SK-N-SH treated with all-trans-retinoic acid at 6 μM for 48 hours (cell line): ENCODE data around the gene PPT1.

ENCODE experiments used
- ATAC-seq: fragments of 200-7000 bp; cut with Tn5 transposase; 3 replicates; pipeline ENCODE4 v1.9.1; 2020; ENCODE audit warnings: mild to moderate bottlenecking, moderate library complexity
- ARNTL ChIP-seq: fragments of 450-650 bp; formaldehyde crosslinking; IDR thresholded peaks from 2 replicates; pipeline ENCODE4 v1.5.0; 2020; ENCODE audit warnings: low read depth, mild to moderate bottlenecking, moderate library complexity, borderline replicate concordance
- BACH2 ChIP-seq: fragments of 250-450 bp; sonication (Bioruptor Pico); IDR thresholded peaks from 2 replicates; pipeline ENCODE4 v1.9.0; 2021; ENCODE audit warnings: mild to moderate bottlenecking, borderline replicate concordance
- CSDC2 ChIP-seq: fragments of 250-450 bp; sonication (Bioruptor Pico); IDR thresholded peaks from 2 replicates; pipeline ENCODE4 v1.5.0; 2020; ENCODE audit warnings: mild to moderate bottlenecking, moderate library complexity
- GLIS3 ChIP-seq: fragments of 250-450 bp; sonication (Bioruptor Pico); IDR thresholded peaks from 2 replicates; pipeline ENCODE4 v1.5.0; 2020; ENCODE audit warnings: mild to moderate bottlenecking, moderate library complexity
- OSR1 ChIP-seq: fragments of 250-450 bp; sonication (Bioruptor Pico); IDR thresholded peaks from 2 replicates; pipeline ENCODE4 v1.8.0; 2022; ENCODE audit warnings: moderate library complexity, mild to moderate bottlenecking, inconsistent platforms
- PPARA ChIP-seq: fragments of 250-450 bp; sonication (Bioruptor Pico); IDR thresholded peaks from 2 replicates; pipeline ENCODE4 v1.5.0; 2020; ENCODE audit warnings: mild to moderate bottlenecking, borderline replicate concordance
- RARB ChIP-seq: fragments of 250-450 bp; sonication (Bioruptor Pico); IDR thresholded peaks from 2 replicates; pipeline ENCODE4 v1.8.0; 2021; ENCODE audit warnings: mild to moderate bottlenecking, moderate library complexity
- SNAI2 ChIP-seq: fragments of 250-450 bp; sonication (Bioruptor Pico); IDR thresholded peaks from 2 replicates; pipeline ENCODE4 v1.5.0; 2020; ENCODE audit warnings: mild to moderate bottlenecking, moderate library complexity
- TCF4 ChIP-seq: fragments of 250-450 bp; sonication (Bioruptor Pico); IDR thresholded peaks from 2 replicates; pipeline ENCODE4 v1.8.0; 2021; ENCODE audit warnings: mild to moderate bottlenecking, moderate library complexity, borderline replicate concordance
- TOX ChIP-seq: fragments of 250-450 bp; sonication (Bioruptor Pico); IDR thresholded peaks from 2 replicates; pipeline ENCODE4 v1.8.0; 2021; ENCODE audit warnings: mild to moderate bottlenecking, moderate library complexity, borderline replicate concordance
- ZC3H10 ChIP-seq: fragments of 250-450 bp; sonication (Bioruptor Pico); IDR thresholded peaks from 2 replicates; pipeline ENCODE4 v1.5.1; 2021; ENCODE audit warnings: mild to moderate bottlenecking, moderate library complexity
- ZFP3 ChIP-seq: fragments of 250-450 bp; sonication (Bioruptor Pico); IDR thresholded peaks from 2 replicates; pipeline ENCODE4 v1.5.0; 2020; ENCODE audit warnings: mild to moderate bottlenecking, moderate library complexity
- ZFP30 ChIP-seq: fragments of 450-650 bp; formaldehyde crosslinking; IDR thresholded peaks from 2 replicates; pipeline ENCODE4 v1.5.0; 2022; ENCODE audit warnings: mild to moderate bottlenecking, moderate library complexity
- ZNF565 ChIP-seq: fragments of 450-650 bp; formaldehyde crosslinking; conservative IDR thresholded peaks from 2 replicates; pipeline ENCODE4 v1.5.0; 2020; ENCODE audit warnings: low read depth, mild to moderate bottlenecking, moderate library complexity
- ZNF70 ChIP-seq: fragments of 450-650 bp; formaldehyde crosslinking; IDR thresholded peaks from 2 replicates; pipeline ENCODE4 v1.5.0; 2020; ENCODE audit warnings: mild to moderate bottlenecking, moderate library complexity
- ZNF8 ChIP-seq: fragments of 450-650 bp; formaldehyde crosslinking; IDR thresholded peaks from 2 replicates; pipeline ENCODE4 v1.5.0; 2020; ENCODE audit warnings: mild to moderate bottlenecking, moderate library complexity
- TF ChIP-seq, protein P1 (sequence below): fragments of 250-450 bp; sonication (Bioruptor Pico); IDR thresholded peaks from 2 replicates; pipeline ENCODE4 v1.5.1; 2020; ENCODE audit warnings: low read depth, mild to moderate bottlenecking, moderate library complexity
- TF ChIP-seq, protein P2 (sequence below): fragments of 250-450 bp; sonication (Bioruptor Pico); IDR thresholded peaks from 2 replicates; pipeline ENCODE4 v1.8.0; 2021; ENCODE audit warnings: low read depth, mild to moderate bottlenecking, moderate library complexity, borderline replicate concordance
- TF ChIP-seq, protein P3 (sequence below): fragments of 250-450 bp; sonication (Bioruptor Pico); IDR thresholded peaks from 2 replicates; pipeline ENCODE4 v1.5.1; 2021; ENCODE audit warnings: mild to moderate bottlenecking, moderate library complexity
- TF ChIP-seq, protein P4 (sequence below): fragments of 250-450 bp; sonication (Bioruptor Pico); IDR thresholded peaks from 2 replicates; pipeline ENCODE4 v1.8.0; 2020; ENCODE audit warnings: mild to moderate bottlenecking, moderate library complexity, borderline replicate concordance
- TF ChIP-seq, protein P5 (sequence below): fragments of 250-450 bp; sonication (Bioruptor Pico); IDR thresholded peaks from 2 replicates; pipeline ENCODE4 v1.5.0; 2020; ENCODE audit warnings: mild to moderate bottlenecking, moderate library complexity

PPT1 gene

DNA sequence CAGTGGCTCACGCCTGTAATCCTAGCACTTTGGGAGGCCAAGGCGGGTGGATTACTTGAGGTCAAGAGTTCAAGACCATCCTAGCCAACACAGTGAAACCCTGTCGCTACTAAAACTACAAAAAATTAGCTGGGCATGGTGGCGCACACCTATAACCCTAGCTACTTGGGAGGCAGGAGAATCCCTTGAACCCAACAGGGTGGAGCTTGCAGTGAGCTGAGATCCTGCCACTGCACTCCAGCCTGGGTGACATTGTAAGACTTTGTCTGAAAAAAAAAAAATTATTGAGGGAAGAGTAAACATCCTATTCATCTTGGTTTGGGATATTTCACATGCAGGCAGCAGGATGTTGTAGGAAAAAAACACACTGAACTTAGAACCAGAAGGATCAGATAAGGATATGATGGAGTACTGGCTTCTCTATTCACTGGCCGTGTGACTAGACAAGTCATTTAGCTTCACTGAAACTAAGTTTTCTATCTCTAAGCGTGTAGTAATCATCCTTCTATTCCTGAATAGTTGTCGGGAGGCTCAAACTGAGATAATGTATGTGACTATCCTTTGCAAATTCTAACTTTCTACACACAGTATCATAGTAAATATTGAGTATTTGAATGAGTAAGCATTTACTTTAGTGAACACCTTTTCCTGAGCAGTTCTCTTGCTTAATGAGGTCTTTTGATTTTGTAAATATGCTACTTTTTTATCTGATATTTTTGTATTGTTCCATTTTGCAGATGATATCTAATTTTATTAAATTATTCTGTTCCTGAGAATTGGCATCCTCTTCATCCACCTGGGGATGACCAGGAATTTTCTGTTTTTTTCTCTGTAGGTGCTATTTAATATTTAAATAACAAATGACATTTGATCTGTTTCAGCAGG is 38.4 kb downstream of the PPT1 start:
- TF ChIP-seq RARB (CRISPR knock-in tag) (no peak), ZNF70 (CRISPR knock-in tag) (no peak)
- TF ChIP-seq, protein P1, sequence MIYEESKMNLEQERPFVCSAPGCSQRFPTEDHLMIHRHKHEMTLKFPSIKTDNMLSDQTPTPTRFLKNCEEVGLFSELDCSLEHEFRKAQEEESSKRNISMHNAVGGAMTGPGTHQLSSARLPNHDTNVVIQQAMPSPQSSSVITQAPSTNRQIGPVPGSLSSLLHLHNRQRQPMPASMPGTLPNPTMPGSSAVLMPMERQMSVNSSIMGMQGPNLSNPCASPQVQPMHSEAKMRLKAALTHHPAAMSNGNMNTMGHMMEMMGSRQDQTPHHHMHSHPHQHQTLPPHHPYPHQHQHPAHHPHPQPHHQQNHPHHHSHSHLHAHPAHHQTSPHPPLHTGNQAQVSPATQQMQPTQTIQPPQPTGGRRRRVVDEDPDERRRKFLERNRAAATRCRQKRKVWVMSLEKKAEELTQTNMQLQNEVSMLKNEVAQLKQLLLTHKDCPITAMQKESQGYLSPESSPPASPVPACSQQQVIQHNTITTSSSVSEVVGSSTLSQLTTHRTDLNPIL (CRISPR knock-in tag), result no peak
- ATAC-seq, result no peak

DNA sequence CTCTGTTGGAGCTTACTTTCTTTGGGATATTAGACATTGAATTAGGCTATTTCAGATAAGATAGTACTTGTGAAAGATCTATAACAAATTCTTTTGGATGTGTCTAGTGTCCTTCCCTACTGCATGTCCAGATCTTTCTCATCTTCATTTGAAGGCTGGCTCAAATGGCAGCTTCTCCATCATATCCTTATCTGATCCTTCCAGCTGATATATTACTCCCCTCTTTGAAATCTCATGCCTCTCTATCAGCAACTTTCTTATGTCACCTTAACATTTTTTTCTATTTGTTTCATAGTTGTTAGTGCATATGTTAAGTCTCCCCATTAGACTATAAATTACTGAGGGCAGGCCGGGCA is 39.0 kb downstream of the PPT1 start:
- ATAC-seq, result no peak
- no peak for TF ChIP-seq CSDC2
- TF ChIP-seq, protein P2, sequence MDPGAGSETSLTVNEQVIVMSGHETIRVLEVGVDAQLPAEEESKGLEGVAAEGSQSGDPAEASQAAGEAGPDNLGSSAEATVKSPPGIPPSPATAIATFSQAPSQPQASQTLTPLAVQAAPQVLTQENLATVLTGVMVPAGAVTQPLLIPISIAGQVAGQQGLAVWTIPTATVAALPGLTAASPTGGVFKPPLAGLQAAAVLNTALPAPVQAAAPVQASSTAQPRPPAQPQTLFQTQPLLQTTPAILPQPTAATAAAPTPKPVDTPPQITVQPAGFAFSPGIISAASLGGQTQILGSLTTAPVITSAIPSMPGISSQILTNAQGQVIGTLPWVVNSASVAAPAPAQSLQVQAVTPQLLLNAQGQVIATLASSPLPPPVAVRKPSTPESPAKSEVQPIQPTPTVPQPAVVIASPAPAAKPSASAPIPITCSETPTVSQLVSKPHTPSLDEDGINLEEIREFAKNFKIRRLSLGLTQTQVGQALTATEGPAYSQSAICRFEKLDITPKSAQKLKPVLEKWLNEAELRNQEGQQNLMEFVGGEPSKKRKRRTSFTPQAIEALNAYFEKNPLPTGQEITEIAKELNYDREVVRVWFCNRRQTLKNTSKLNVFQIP (CRISPR knock-in tag), result no peak
- TF ChIP-seq, protein P3, sequence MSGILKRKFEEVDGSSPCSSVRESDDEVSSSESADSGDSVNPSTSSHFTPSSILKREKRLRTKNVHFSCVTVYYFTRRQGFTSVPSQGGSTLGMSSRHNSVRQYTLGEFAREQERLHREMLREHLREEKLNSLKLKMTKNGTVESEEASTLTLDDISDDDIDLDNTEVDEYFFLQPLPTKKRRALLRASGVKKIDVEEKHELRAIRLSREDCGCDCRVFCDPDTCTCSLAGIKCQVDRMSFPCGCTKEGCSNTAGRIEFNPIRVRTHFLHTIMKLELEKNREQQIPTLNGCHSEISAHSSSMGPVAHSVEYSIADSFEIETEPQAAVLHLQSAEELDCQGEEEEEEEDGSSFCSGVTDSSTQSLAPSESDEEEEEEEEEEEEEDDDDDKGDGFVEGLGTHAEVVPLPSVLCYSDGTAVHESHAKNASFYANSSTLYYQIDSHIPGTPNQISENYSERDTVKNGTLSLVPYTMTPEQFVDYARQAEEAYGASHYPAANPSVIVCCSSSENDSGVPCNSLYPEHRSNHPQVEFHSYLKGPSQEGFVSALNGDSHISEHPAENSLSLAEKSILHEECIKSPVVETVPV (CRISPR knock-in tag), result no peak

DNA sequence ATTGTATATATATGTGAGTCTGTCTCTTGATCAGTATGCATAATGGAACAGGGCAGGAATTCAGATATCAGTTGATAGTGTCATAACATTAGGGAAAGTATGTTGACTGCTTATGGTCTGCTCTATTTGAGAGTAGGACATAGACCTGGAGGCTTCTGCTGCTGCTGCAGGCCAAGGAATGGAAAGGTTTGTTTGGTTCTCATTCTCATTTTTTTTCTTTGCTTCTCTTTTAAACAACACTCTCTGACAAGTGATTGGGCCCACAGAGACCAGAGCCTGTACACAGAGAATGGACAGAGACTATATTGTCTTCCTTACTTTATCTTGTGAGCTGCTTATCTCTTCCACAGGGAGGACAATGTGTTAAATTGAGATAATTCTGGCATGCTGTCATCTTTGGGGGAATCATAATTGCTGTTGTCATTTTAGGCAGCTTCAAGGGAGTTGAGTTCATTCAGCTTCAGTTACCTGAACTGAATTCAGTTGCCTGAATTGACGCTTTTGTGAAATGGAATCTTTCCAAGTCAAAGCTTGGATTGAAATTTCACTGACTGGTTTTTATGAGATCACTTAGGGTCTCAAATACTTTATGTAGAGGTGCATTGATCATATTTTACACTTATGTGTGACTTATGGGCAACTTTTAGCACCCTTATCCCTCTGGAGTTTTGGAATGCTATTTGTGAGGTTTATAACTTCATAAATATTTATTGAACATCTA is 39.6 kb downstream of the PPT1 start:
- no peak for ATAC-seq
- TF ChIP-seq, protein P4, sequence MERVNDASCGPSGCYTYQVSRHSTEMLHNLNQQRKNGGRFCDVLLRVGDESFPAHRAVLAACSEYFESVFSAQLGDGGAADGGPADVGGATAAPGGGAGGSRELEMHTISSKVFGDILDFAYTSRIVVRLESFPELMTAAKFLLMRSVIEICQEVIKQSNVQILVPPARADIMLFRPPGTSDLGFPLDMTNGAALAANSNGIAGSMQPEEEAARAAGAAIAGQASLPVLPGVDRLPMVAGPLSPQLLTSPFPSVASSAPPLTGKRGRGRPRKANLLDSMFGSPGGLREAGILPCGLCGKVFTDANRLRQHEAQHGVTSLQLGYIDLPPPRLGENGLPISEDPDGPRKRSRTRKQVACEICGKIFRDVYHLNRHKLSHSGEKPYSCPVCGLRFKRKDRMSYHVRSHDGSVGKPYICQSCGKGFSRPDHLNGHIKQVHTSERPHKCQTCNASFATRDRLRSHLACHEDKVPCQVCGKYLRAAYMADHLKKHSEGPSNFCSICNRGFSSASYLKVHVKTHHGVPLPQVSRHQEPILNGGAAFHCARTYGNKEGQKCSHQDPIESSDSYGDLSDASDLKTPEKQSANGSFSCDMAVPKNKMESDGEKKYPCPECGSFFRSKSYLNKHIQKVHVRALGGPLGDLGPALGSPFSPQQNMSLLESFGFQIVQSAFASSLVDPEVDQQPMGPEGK, result no peak
- TF ChIP-seq RARB (CRISPR knock-in tag) (no peak), ZNF565 (CRISPR knock-in tag) (no peak), ARNTL (CRISPR knock-in tag) (no peak), TOX (CRISPR knock-in tag) (no peak), ZC3H10 (no peak), SNAI2 (no peak), TCF4 (CRISPR knock-in tag) (no peak), ZFP3 (CRISPR knock-in tag) (no peak), OSR1 (CRISPR knock-in tag) (no peak), BACH2 (CRISPR knock-in tag) (no peak), ZNF70 (CRISPR knock-in tag) (no peak), ZFP30 (no peak), GLIS3 (no peak), ZNF8 (no peak), PPARA (CRISPR knock-in tag) (no peak)
- TF ChIP-seq, protein P5, sequence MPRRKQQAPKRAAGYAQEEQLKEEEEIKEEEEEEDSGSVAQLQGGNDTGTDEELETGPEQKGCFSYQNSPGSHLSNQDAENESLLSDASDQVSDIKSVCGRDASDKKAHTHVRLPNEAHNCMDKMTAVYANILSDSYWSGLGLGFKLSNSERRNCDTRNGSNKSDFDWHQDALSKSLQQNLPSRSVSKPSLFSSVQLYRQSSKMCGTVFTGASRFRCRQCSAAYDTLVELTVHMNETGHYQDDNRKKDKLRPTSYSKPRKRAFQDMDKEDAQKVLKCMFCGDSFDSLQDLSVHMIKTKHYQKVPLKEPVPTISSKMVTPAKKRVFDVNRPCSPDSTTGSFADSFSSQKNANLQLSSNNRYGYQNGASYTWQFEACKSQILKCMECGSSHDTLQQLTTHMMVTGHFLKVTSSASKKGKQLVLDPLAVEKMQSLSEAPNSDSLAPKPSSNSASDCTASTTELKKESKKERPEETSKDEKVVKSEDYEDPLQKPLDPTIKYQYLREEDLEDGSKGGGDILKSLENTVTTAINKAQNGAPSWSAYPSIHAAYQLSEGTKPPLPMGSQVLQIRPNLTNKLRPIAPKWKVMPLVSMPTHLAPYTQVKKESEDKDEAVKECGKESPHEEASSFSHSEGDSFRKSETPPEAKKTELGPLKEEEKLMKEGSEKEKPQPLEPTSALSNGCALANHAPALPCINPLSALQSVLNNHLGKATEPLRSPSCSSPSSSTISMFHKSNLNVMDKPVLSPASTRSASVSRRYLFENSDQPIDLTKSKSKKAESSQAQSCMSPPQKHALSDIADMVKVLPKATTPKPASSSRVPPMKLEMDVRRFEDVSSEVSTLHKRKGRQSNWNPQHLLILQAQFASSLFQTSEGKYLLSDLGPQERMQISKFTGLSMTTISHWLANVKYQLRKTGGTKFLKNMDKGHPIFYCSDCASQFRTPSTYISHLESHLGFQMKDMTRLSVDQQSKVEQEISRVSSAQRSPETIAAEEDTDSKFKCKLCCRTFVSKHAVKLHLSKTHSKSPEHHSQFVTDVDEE, result no peak
- TF ChIP-seq, protein P1 (CRISPR knock-in tag), result no peak
- TF ChIP-seq, protein P3 (CRISPR knock-in tag), result no peak
